Chondrocyte (in vitro differentiated cells): ENCODE results near the gene PPP1R37. TPM values are rescaled to one million over a fixed set of nuclear protein-coding genes. Genes with fewer than 3 reads are reported as not detected.

Source experiments
- DNase-seq: peaks from one replicate; pipeline ENCODE4 v3.0.0; 2021; ENCODE audit warnings: mixed read lengths, low spot score
- H3K27ac Mint-ChIP-seq: one replicate; pipeline ENCODE4 v1.8.0; 2021; ENCODE audit warnings: mild to moderate bottlenecking, moderate library complexity, mixed read lengths; ENCODE audit not compliant: unreplicated experiment
- H3K27me3 Mint-ChIP-seq: 2 replicates; pipeline ENCODE4 v1.8.0; 2021; ENCODE audit warnings: low read depth, mixed read lengths
- H3K36me3 Mint-ChIP-seq: 2 replicates; pipeline ENCODE4 v1.8.0; 2021; ENCODE audit warnings: low read depth, mixed read lengths
- H3K4me1 Mint-ChIP-seq: 2 replicates; pipeline ENCODE4 v1.8.0; 2021; ENCODE audit warnings: low read depth, mild to moderate bottlenecking, mixed read lengths
- H3K4me3 Mint-ChIP-seq: one replicate; pipeline ENCODE4 v1.8.0; 2021; ENCODE audit warnings: mild to moderate bottlenecking, moderate library complexity, mixed read lengths; ENCODE audit not compliant: unreplicated experiment
- H3K9me3 Mint-ChIP-seq: 2 replicates; pipeline ENCODE4 v1.8.0; 2021; ENCODE audit warnings: low read depth, mixed read lengths
- total RNA-seq: library from RNA; stranded (reverse); gene quantifications from 3 replicates; pipeline ENCODE4 v1.2.1, GENCODE V29; 2021
- TF ChIP-seq, protein P1 (sequence below): fragments of 200-600 bp; sonication (generic); IDR thresholded peaks from 2 replicates; pipeline ENCODE4 v1.5.0; 2021; ENCODE audit warnings: antibody characterized with exemption, mild to moderate bottlenecking, moderate library complexity

The PPP1R37 gene
- total RNA-seq, 1 donor from 2014 or later = 30.2 TPM

DNA sequence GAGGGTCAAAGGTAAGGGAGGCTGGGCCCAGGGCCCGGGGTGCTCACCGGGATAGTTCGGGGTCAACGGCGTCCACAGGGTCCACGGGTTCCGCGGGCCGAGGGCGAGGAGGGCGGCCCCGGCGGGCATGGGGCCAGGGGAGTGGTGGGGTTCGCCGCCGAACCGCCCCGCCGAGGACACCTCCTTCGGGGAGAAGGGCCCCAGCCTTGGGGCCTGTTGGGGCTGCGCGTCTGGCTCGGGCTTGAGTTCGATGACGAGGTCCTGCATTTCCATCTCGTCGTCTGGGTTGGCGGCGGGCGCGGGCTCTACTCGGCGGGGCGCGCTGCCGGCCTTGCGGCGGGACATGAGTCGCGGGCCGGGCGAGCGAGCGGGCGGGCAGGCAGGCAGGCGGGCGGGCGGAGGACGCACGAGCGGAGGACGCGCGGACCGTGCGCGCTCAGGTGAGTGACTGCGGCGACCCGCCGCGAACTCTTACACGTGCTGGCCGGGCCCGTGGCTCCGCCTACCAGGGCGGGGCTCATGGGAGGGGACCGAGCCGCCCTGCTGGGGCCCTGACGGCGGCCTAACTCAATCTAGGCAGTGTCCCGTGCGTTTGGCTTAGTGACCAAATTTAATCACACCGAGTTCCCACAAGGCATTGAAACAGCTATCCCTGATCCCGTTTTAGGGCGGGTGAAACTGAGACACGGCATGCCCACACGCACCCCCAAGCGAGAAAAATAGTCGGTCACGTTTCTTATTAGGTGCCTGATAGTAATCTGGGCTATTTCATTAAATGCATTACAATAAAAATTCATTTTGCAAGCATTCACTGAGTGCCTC lies 16.7 kb upstream of the PPP1R37 start, which contains the start of gene ZNF296:
ZNF296 (minus strand) TSS at position 450 of the 822 bp plus-strand sequence; CDS start at position 345, 105 bp downstream.
- H3K4me1 Mint-ChIP-seq = peaks cover 25% of the 10 kb centered on the region
- TF ChIP-seq, protein P1, sequence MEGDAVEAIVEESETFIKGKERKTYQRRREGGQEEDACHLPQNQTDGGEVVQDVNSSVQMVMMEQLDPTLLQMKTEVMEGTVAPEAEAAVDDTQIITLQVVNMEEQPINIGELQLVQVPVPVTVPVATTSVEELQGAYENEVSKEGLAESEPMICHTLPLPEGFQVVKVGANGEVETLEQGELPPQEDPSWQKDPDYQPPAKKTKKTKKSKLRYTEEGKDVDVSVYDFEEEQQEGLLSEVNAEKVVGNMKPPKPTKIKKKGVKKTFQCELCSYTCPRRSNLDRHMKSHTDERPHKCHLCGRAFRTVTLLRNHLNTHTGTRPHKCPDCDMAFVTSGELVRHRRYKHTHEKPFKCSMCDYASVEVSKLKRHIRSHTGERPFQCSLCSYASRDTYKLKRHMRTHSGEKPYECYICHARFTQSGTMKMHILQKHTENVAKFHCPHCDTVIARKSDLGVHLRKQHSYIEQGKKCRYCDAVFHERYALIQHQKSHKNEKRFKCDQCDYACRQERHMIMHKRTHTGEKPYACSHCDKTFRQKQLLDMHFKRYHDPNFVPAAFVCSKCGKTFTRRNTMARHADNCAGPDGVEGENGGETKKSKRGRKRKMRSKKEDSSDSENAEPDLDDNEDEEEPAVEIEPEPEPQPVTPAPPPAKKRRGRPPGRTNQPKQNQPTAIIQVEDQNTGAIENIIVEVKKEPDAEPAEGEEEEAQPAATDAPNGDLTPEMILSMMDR = no peak
- H3K27ac Mint-ChIP-seq = no peak within 1 kb of the TSS
- no peaks in the 10 kb centered on the region for H3K27me3 Mint-ChIP-seq
- no peaks in the 10 kb centered on the region for H3K9me3 Mint-ChIP-seq
- H3K36me3 Mint-ChIP-seq = no peaks in the 10 kb centered on the region
- DNase-seq = no peak
- peak within 1 kb of the TSS; percentile 51 for H3K4me3 Mint-ChIP-seq

DNA sequence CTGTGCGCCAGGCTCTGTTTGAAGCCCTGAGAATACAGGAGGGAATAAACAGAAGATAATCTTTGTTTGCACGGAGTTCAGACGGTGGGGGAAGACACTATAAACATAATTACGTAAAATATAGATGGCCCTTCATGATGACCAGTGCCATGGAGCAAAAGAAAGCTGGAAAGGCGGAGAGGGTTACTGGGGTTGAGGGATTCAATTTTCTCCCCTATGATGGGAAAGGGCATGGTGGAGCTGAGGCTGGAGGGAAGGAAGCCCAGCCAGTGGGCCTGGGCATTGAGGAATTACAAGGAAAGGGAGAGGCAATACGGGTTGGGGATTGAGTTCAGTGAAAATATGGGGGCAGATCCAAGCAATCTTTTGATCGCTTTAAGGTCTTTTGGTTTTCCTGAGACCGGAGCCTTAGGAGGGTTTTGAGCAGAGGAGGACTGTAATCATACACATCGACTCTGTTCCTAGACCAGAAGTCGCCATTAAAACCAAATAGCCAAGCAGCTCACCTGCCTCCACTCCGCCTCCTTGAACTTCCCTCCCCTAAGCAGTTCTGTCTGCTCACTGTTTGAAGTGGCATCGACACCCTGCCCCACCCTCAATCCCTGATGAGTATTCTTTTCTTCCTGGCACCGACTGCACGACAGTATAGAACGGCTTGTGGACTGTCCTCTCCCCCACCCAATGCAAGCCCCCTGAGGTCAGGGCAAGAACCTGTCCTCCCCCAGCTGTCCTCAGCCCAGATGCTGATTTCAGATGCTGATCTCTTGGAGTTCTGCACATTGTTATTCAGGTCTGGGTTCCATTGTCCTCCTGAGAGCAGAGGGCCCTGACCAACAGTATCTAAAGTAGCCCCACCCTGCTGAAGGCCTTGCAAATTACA lies 15.9 kb upstream of the PPP1R37 start:
- Mint-ChIP-seq H3K4me1 (peaks cover 28% of the 10 kb centered on the region), H3K27ac (no peak overlapping the region)

DNA sequence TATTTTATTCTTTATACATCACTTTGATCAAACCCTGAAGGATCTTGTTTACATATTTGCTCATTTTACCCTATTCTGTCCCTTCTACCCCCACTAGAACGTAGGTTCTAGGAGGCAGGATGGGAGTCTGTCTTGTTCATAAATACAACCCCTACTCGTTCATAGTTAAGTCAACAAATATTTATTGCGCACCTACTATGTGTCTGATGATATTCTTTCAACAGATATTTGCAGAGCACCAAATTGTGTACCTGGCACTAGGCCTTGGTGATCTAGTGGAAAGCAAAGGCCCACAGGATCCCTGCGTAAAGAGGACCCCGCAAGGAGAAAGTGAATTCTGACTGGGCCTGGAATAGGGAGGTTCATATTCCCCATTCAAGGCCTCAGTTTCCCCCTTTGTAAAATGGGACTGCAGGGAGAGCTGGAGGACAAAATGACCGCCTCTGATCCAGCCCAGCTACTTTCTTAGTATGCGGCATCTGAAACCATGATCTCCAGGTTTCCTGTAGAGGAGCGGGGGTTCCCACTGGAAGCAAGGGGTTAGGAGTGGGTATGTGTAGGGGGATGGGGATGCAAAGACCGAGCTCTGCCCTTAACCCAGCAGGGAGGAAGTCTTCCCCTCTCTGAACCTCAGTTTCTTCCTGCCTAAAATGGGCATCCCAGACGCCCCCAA lies 14.5 kb upstream of the PPP1R37 start:
- Mint-ChIP-seq H3K27ac (no peak overlapping the region), H3K4me3 (peak overlapping the region; percentile 100), H3K9me3 (no peaks in the 10 kb centered on the region), H3K36me3 (peaks cover 6% of the 10 kb centered on the region), H3K27me3 (no peaks in the 10 kb centered on the region), H3K4me1 (peaks cover 30% of the 10 kb centered on the region)
- TF ChIP-seq, protein P1 = no peak
- DNase-seq = no peak

More for the DNA sequence above, 15.9 kb upstream of the PPP1R37 start:
- TF ChIP-seq, protein P1 = no peak
- H3K9me3 Mint-ChIP-seq = no peaks in the 10 kb centered on the region
- H3K36me3 Mint-ChIP-seq = peaks cover 4% of the 10 kb centered on the region
- no peaks in the 10 kb centered on the region for H3K27me3 Mint-ChIP-seq
- H3K4me3 Mint-ChIP-seq = peak overlapping the region; percentile 51
- no peak for DNase-seq

DNA sequence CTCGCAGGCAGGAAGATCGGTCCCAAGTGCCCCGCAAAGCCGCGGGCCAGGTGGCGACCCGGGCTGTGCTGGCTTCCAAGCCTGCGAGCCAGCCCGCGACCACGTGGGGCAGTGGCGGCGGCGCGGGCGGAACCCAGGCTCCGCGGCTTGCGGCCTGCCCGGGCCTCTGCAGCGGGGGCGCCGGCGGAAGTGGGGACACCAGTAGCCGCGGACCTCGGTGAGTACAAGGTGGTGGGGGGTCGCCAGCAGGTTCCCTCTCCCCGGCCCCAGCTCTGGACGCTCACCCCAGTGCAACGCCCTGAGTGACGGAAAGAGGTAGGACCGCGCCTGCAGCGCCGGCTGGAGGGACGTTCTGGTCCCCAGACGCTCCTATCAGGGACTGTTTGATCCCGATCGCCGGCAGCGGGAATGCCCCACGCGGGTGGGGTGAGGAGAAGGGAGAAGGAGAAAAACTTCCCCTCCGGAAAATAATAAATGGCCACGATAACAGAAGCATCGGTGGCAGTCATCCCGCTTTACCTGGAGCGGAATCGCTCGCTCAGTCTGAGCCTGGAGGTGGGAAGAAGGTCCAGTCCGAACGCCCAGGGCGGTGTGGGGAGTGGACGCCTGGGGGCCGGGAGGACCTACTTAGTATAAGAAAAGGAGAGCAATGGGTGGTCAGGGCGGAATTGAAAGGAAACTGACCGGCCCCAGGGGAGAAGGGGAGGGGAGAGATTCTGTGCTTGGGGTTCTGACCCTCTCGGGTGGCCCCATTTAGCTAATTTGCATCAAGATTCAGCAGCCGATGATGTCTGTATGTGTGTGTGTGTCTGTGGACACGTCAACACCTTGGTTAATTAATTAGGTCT lies 13.7 kb upstream of the PPP1R37 start, which contains the start of gene GEMIN7:
GEMIN7 (plus strand) TSS at position 198 of the 848 bp plus-strand sequence. CDS start 10,855 bp downstream, outside the sequence.
- peak within 1 kb of the TSS; percentile 92 for H3K27ac Mint-ChIP-seq
- H3K36me3 Mint-ChIP-seq = peaks cover 6% of the 10 kb centered on the region
- H3K4me3 Mint-ChIP-seq = peak within 1 kb of the TSS; percentile 100
- TF ChIP-seq, protein P1 = peak; percentile 40
- DNase-seq = no peak
- peaks cover 30% of the 10 kb centered on the region for H3K4me1 Mint-ChIP-seq
- no peaks in the 10 kb centered on the region for H3K27me3 Mint-ChIP-seq
- H3K9me3 Mint-ChIP-seq = no peaks in the 10 kb centered on the region
